ENCODE measurements around the gene RPL28.

Gene RPL28

GRCh38 chr19:55341595-55342531, 43.9 kb upstream of the RPL28 start:
- in situ Hi-C loops (cut with HindIII; ENCODE audit: low sequenced_read_pairs), result no loop called here
- H3K4me3 ChIP-seq (ENCODE audit: low read depth, low read length), result peak overlapping the region; percentile 73
- TF ChIP-seq CTCF (IDR thresholded peaks at IDR 0.05; ENCODE audit: low read depth, low read length, missing control alignments), result no peak
- no peak for DNase-seq (ENCODE audit: low read depth)

GRCh38 chr19:55344444-55344843, 41.3 kb upstream of the RPL28 start:
- H3K4me3 ChIP-seq (ENCODE audit: low read depth, low read length), result no peak overlapping the region
- DNase-seq (ENCODE audit: low read depth), result no peak
- in situ Hi-C loops (cut with HindIII; ENCODE audit: low sequenced_read_pairs), result no loop called here
- peak; percentile 21 for TF ChIP-seq CTCF (IDR thresholded peaks at IDR 0.05; ENCODE audit: low read depth, low read length, missing control alignments)

GRCh38 chr19:55345101-55345817, 40.5 kb upstream of the RPL28 start:
- in situ Hi-C loops (cut with HindIII; ENCODE audit: low sequenced_read_pairs), result no loop called here
- TF ChIP-seq CTCF (IDR thresholded peaks at IDR 0.05; ENCODE audit: low read depth, low read length, missing control alignments), result no peak
- no peak overlapping the region for H3K4me3 ChIP-seq (ENCODE audit: low read depth, low read length)
- no peak for DNase-seq (ENCODE audit: low read depth)

GRCh38 chr19:55345818-55346724, 39.7 kb upstream of the RPL28 start:
- no peak for DNase-seq (ENCODE audit: low read depth)
- in situ Hi-C loops (cut with HindIII; ENCODE audit: low sequenced_read_pairs), result no loop called here
- TF ChIP-seq CTCF (IDR thresholded peaks at IDR 0.05; ENCODE audit: low read depth, low read length, missing control alignments), result no peak
- H3K4me3 ChIP-seq (ENCODE audit: low read depth, low read length), result no peak overlapping the region

GRCh38 chr19:55346725-55347441, 38.8 kb upstream of the RPL28 start:
- no peak for DNase-seq (ENCODE audit: low read depth)
- H3K4me3 ChIP-seq (ENCODE audit: low read depth, low read length), result no peak overlapping the region
- no peak for TF ChIP-seq CTCF (IDR thresholded peaks at IDR 0.05; ENCODE audit: low read depth, low read length, missing control alignments)
- in situ Hi-C loops (cut with HindIII; ENCODE audit: low sequenced_read_pairs), result no loop called here
